Measurements from ENCODE around the gene NLRX1.
"Not testable (repeated sequence)": the region's sequence is repeated elsewhere in the genome, so short reads cannot be mapped to it uniquely, and the experiment has no call there.

Gene NLRX1

GRCh38 chr11:119168471-119169281 is at the start of gene NLRX1:
NLRX1 (plus strand) TSS chr11:119168725; CDS start chr11:119171404, 2,679 bp downstream.
- peak; percentile 51 for DNase-seq

DNA sequence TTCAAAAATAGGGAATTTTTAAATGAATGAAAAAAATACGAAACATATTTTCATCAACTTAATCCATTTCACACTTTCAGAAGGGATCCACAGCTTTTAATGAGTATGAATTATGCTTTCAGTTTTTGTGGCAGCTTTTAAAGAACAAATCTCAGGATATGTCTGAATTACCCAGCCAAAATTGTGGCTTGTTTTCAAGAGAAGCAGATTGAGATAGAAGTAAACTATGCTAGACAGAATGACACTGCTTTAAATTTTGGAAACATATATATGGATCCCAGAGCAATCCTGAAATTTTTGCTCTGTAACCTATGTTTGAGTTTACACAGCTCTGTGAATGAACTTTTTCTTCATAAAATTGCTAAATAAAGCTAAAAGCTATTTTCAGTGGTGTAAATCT is 49.6 kb upstream of the NLRX1 start:
- no peak for DNase-seq

DNA sequence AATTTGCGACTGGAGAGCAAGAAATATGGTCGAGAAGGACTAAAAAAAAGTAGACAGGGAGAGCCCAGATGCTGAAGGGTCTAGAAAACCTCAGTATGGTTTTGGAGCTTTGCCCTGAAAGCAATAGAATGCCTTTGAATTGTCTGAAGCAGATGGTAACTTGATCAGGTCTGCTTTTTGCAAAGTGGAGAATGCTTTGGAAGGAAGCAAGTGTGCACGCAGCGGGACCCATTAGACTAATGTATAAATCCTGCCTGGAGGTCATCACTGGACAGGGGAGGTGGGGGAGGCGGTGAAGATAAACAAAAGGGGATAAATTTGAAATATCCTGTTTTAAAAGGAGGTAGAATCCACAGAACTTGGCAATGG is 47.9 kb upstream of the NLRX1 start:
- DNase-seq: no peak

DNA sequence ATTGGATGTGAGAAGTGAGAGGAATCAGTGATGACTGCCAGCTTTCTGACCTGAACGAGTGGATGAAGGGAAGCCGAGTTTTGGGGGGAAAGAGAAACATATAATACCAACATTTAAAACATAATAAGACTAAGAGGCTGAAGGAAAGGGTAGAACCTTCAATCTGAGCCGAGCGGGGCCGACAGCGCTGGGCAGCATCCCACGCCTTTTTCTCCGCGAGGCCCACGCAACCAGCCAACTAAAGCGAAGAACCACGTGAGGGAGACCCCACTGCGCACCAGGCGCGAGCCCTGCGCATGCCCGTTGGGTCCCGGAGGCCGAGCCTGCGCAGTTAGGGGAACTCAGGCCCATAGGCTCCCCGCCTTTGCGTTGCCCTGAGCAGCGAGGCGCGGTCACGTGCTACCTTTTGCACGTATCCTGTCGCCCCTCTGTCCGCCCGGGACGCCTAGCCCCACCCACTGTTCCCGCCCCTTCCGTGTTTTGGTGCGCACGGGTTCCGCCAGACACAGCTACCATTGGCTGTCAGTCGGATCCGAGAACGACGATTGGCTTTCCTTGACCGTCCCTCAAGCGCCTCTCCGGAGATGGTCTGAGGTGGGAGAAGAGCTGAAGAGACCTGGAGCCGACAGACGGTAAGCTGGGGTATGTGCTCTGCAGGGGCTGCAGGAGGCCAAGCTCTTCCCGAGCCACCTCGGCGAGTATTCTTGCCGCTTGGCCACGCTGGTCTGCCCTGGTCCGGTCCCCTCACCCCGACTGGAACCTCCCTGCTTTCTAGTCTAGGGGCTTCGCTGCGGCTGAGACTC is 47.3 kb upstream of the NLRX1 start, which contains the start of gene HINFP:
HINFP (plus strand) TSS at position 573 of the 803 bp plus-strand sequence. CDS start 5,365 bp downstream, outside the sequence.
- DNase-seq: peak; percentile 99

- DNase-seq: no peak
Measured at GRCh38 chr11:119121811-119122124, 46.8 kb upstream of the NLRX1 start.

GRCh38 chr11:119125821-119126220 is 42.7 kb upstream of the NLRX1 start:
- no peak for DNase-seq

DNA sequence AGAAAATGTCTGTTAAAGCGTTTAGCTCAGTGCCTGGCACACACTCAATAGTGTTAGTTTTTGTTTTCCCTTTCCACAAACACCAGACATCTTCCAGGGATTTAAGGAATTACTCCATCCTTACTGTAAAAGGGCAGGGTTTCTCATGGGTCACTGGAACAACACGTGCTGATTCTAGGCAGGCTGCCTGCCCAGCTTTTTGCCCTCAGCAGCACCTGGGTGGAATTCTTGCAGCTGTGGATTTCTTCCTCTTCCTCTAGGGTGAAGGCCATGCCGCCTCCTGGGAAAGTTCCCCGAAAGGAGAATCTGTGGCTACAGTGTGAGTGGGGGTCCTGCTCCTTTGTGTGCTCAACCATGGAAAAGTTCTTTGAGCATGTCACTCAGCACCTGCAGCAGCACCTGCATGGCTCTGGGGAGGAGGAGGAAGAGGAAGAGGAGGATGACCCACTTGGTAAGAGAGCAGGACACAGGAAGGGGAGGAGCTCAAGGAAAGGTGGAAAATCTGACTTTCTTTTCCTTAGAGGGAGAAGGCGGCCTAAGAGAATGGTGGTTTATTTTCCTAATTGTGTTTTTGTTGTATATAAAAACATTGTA is 41.8 kb upstream of the NLRX1 start:
- DNase-seq: no peak

- no peak for DNase-seq
Measured at GRCh38 chr11:119130662-119131061, 37.9 kb upstream of the NLRX1 start.

GRCh38 chr11:119134389-119134978 is 34.0 kb upstream of the NLRX1 start:
- DNase-seq: no peak

GRCh38 chr11:119139276-119139675 is 29.2 kb upstream of the NLRX1 start:
- DNase-seq: not testable (repeated sequence)

DNA sequence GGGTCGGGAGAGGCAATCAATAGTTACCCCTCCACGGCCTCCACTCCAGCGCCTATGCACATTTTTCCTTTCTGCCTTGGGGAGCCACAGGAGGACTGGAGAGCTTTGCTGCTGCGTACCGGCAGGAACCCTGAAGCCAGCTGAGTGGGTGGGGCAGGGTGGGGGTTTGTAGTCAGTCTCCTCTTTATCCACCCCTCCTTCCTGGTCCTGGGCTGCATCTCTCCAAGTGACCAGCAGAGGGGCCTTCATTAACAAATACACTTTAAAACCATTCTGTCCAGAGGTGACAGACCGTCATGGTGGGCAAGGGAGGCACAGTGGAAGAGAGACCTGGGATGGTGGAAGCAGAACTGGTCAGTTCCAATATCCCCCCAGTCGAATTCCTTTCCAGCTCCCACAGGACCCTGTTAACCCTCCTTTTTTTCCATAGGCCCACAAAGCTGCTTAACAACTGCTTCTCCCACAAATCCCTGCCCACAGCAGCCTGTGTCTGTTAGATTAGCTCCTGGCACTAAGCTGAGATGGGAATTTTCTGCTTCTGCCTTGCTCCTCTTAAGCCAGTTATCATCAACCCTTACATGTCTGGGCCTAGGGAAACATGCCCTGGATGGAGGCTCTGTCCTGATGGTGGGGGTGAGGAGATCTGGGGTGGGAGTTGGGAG is 23.6 kb upstream of the NLRX1 start:
- peak; percentile 37 for DNase-seq

DNA sequence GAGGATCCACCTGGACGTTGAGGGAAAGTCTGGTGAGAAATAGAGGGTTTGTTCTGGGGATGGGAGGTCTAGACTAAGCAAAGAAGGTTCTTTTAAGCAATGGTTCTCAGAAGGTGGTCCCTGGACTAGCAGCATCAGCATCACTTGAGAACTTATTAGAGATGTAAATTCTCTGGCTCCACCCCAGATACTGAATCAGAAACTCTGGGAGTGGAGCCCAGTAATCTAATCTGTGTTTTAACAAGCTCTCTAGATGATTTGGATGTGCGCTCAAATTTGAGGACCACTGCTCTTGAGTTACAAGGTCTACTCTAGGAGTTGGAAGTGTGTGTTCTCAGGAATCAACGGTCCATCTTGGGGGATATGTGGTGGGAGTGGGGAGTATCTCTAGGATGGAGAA is 23.0 kb upstream of the NLRX1 start:
- DNase-seq: no peak

DNA sequence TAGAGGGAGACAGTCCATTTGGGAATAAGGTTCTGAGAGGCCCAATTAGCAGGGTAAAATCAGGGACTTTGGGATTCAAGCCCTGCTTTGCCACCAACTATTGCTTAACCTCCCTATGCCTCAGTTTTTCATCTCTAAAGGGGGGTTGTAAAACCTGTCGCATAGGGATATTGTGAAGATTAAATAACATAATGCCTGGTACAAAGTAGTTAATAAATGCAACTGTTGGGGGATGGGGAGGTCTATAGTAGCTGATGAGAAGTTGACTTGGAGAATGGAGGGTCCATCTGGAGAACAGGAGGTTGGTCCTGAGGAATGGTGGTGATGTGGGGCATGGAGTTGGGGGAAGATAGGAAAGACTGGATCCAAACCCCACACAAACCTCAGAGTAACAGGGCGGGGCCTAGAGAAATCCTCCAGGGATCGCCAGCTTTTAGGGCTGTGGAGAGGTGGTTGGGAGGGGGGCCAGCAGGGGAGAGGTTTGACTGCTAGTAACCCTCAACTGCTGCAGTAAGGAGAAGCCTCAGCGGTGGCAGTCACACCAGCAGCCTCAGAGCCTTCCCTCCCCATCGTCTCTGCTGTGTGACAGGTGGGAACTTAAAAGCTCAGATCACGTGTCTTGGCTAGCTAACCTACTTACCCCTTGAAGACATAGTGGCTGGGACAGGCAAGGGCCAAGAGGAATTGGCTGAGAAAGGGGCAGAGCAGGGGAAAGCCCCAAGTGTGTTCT is 20.8 kb upstream of the NLRX1 start:
- no peak for DNase-seq

DNA sequence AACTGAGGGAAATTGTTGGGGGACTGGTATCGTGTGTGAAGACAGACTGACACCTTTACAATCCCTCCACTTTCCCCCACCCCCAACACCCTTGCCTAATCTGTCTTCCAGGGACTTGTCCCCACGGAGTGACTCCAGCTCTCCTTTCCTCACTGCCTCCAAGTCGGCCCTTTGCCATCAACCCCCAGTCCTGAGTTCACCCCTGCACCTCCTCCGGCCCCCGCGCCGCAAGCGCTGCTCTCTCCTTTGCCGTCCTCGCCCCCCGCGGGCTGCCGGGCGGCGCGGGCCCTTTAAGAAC is 19.9 kb upstream of the NLRX1 start:
- DNase-seq: no peak

DNA sequence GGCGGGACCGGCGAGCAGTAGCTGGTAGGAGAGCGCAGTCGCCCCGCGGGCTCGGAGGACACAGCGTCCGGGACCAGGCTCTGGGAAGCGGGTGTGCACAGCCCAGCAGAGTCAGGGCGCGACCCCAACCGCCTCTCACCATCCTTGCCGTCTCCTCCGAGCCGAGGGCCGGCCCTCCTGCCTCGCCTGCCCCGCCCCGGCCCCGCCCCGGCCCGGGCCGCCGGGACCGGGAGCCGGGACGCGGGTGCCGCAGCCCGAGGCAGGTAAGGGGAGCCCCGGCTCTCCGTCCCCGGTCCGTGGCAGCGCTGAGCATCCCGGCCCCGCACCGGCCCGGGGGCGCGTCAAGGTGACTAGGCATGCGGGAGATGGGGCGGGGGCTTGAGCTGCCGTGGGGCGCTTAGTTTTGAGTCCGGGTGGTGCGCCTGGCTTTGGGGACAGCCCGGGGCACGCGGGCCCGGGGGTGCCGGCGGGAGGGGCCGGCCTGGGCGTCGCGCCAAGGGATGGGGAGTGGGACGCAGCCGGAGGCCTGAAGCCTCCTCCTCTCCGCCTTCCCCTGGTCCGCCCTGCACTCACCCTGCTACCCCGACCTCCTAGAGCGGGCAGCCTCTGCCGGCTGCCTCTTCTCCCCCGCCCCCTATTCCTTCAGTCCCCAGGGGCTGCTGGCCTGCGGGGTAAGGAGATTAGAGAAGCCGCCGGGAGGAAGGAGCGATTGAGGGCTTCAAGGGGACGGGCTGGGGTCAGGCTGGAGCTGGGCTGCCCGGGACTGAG is 19.3 kb upstream of the NLRX1 start, which contains the start of gene ABCG4:
ABCG4 (plus strand) TSS at position 35 of the 768 bp plus-strand sequence. CDS start 914 bp downstream, outside the sequence.
- DNase-seq: no peak

GRCh38 chr11:119149786-119150275 is 18.7 kb upstream of the NLRX1 start:
- no peak for DNase-seq

- no peak for DNase-seq
Measured at GRCh38 chr11:119152043-119152442, 16.5 kb upstream of the NLRX1 start.

GRCh38 chr11:119152604-119153003 is 15.9 kb upstream of the NLRX1 start:
- no peak for DNase-seq

- DNase-seq: no peak
Measured at GRCh38 chr11:119153049-119153818, 15.3 kb upstream of the NLRX1 start.

DNA sequence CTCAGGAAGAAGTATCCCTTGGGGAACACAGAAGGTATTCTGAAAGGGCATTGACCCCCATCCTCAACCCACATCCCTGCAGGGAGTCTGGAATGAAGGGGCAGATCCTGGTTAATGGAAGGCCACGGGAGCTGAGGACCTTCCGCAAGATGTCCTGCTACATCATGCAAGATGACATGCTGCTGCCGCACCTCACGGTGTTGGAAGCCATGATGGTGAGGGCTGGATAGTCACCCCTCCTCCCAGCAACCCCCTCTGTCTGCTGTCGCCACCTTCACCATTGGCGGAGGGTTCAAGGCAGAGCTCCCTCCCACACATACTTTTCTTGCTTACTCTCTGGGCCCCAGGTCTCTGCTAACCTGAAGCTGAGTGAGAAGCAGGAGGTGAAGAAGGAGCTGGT is 14.3 kb upstream of the NLRX1 start:
- no peak for DNase-seq
